ENCODE measurements around the gene PXK.

Gene PXK

GRCh38 chr3:58384381-58385090, 51.8 kb downstream of the PXK start:
- DNase-seq: no peak

GRCh38 chr3:58386626-58387365, 54.1 kb downstream of the PXK start:
- no peak for DNase-seq

GRCh38 chr3:58387650-58388546, 55.2 kb downstream of the PXK start:
- no peak for DNase-seq

GRCh38 chr3:58388550-58389091, 55.9 kb downstream of the PXK start:
- peak; percentile 32 for DNase-seq

- DNase-seq: no peak
These were observed 58.6 kb downstream of the PXK start for GRCh38 chr3:58391156-58391865.

GRCh38 chr3:58392181-58392580, 59.5 kb downstream of the PXK start:
- no peak for DNase-seq

GRCh38 chr3:58394339-58394738, 61.6 kb downstream of the PXK start:
- DNase-seq: no peak

- DNase-seq: no peak
These were observed 66.1 kb downstream of the PXK start for GRCh38 chr3:58398669-58399333.

GRCh38 chr3:58403513-58404109, 70.9 kb downstream of the PXK start:
- no peak for DNase-seq

- no peak for DNase-seq
These were observed 71.7 kb downstream of the PXK start for GRCh38 chr3:58404396-58404795.

GRCh38 chr3:58408906-58409305, 76.2 kb downstream of the PXK start:
- no peak for DNase-seq

- DNase-seq: no peak
These were observed 77.0 kb downstream of the PXK start for GRCh38 chr3:58409663-58410062.

GRCh38 chr3:58411036-58411435, 78.3 kb downstream of the PXK start:
- no peak for DNase-seq

- no peak for DNase-seq
These were observed 79.4 kb downstream of the PXK start for GRCh38 chr3:58411851-58412830.

GRCh38 chr3:58414538-58415197, 82.0 kb downstream of the PXK start:
- DNase-seq: peak; percentile 67

- no peak for DNase-seq
These were observed 83.5 kb downstream of the PXK start for GRCh38 chr3:58416191-58416590.

GRCh38 chr3:58417075-58417474, 84.4 kb downstream of the PXK start:
- no peak for DNase-seq

- no peak for DNase-seq
These were observed 85.5 kb downstream of the PXK start for GRCh38 chr3:58418227-58418626.

GRCh38 chr3:58419780-58420507, 87.3 kb downstream of the PXK start:
- peak; percentile 37 for DNase-seq
